ENCODE results near the gene AMY2B. TPM values are rescaled to one million over a fixed set of nuclear protein-coding genes. Genes with fewer than 3 reads are reported as not detected.

Gene AMY2B
- total and polyA plus RNA-seq, 2 of the 13 experiments (the other 11 are each of a cell fraction or from before 2014, with no cell fraction given): 1.3 to 1.9 TPM

GRCh38 chr1:103569493-103569892 lies 1.9 kb upstream of the AMY2B start:
- FAIRE-seq (no peak), DNase-seq (ENCODE audit: low spot score) (no peak), ATAC-seq (no peak)
- intact Hi-C loops (cut with micrococcal nuclease; ENCODE audit: unreplicated experiment) (no loop called here), in situ Hi-C loops (cut with HindIII; ENCODE audit: extremely low pct_ligation_motif_present, low pct_unique_long_range_greater_than_20kb) (no loop called here)
- no TSS peak for BruUV-seq (replicated peaks)
- Histone ChIP-seq H3K4me1 (ENCODE audit: insufficient read depth, low read length) (no peaks in the 10 kb centered on the region), H3K79me2 (ENCODE audit: insufficient read depth, low read length) (no peaks in the 10 kb centered on the region), H4K20me1 (ENCODE audit: insufficient read depth, low read length) (no peaks in the 10 kb centered on the region), H3K36me3 (replicated peaks in 1 of 2; ENCODE audit: control insufficient read depth in 1 of 2, insufficient read depth in 2 of 2, low read length in 2 of 2) (no peaks in the 10 kb centered on the region), H3K27me3 (ENCODE audit: control insufficient read depth in 1 of 2, insufficient read depth in 2 of 2, low read length in 2 of 2) (no peaks in the 10 kb centered on the region), H3K4me3 (replicated peaks in 1 of 3; ENCODE audit: insufficient read depth in 1 of 3, low read depth in 2 of 3, low read length in 3 of 3) (no peak overlapping the region), H3K9me3 (ENCODE audit: low read length) (no peaks in the 10 kb centered on the region), H3K27ac (ENCODE audit: extremely low read length, insufficient read depth, low read length) (no peak overlapping the region), H2AFZ (ENCODE audit: low read length) (no peak overlapping the region), H3K4me2 (ENCODE audit: low read depth, low read length) (no peak overlapping the region), H3K9ac (ENCODE audit: insufficient read depth, low read depth, low read length) (no peak overlapping the region)
- 97% methylated on average over 5 of the region's 7 CpGs for WGBS (ENCODE audit: low lambda C conversion rate)
- POLR2A ChIA-PET: no interaction called here
- TF ChIP-seq ZNF331 (CRISPR knock-in tag; IDR thresholded peaks at IDR 0.05) (no peak), FOXM1 (CRISPR knock-in tag; IDR thresholded peaks at IDR 0.05) (no peak), TFDP2 (CRISPR knock-in tag; IDR thresholded peaks at IDR 0.05) (no peak), POLR2AphosphoS5 (IDR thresholded peaks at IDR 0.05; ENCODE audit: low read depth, low read length) (no peak), ZFP82 (CRISPR knock-in tag; IDR thresholded peaks at IDR 0.05; ENCODE audit: borderline replicate concordance) (no peak), PRDM15 (CRISPR knock-in tag; IDR thresholded peaks at IDR 0.05) (no peak), ZZZ3 (CRISPR knock-in tag; IDR thresholded peaks at IDR 0.05; ENCODE audit: borderline replicate concordance) (no peak)
- TF ChIP-seq, protein P1, sequence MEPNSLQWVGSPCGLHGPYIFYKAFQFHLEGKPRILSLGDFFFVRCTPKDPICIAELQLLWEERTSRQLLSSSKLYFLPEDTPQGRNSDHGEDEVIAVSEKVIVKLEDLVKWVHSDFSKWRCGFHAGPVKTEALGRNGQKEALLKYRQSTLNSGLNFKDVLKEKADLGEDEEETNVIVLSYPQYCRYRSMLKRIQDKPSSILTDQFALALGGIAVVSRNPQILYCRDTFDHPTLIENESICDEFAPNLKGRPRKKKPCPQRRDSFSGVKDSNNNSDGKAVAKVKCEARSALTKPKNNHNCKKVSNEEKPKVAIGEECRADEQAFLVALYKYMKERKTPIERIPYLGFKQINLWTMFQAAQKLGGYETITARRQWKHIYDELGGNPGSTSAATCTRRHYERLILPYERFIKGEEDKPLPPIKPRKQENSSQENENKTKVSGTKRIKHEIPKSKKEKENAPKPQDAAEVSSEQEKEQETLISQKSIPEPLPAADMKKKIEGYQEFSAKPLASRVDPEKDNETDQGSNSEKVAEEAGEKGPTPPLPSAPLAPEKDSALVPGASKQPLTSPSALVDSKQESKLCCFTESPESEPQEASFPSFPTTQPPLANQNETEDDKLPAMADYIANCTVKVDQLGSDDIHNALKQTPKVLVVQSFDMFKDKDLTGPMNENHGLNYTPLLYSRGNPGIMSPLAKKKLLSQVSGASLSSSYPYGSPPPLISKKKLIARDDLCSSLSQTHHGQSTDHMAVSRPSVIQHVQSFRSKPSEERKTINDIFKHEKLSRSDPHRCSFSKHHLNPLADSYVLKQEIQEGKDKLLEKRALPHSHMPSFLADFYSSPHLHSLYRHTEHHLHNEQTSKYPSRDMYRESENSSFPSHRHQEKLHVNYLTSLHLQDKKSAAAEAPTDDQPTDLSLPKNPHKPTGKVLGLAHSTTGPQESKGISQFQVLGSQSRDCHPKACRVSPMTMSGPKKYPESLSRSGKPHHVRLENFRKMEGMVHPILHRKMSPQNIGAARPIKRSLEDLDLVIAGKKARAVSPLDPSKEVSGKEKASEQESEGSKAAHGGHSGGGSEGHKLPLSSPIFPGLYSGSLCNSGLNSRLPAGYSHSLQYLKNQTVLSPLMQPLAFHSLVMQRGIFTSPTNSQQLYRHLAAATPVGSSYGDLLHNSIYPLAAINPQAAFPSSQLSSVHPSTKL (CRISPR knock-in tag; IDR thresholded peaks at IDR 0.05): no peak
- CTCF ChIA-PET (ENCODE audit: low intra/inter-chr PET ratio, low total read pairs): no interaction called here

All from HepG2 (cell line).